ENCODE results near the gene SLC30A1. TPM values are rescaled to one million over a fixed set of nuclear protein-coding genes. Genes with fewer than 3 reads are reported as not detected.

Gene SLC30A1
- total RNA-seq (2016; rRNA removed; fragmentation: Illumina TruSeq; extraction: Trizol) (24.4 and 26.8 TPM in 2 replicates), polyA plus RNA-seq (2011; rRNA removed) (5.8 and 5.9 TPM in 2 replicates), polyA minus RNA-seq (2011; rRNA and poly(A)+ RNA removed; ENCODE audit: low replicate concordance) (9.6 and 24.6 TPM in 2 replicates), Bru-seq, nascent RNA (percentile 97 among the genes with signal in this experiment), BruChase-seq, experiment 1, labeled RNA remaining after a 6-hour chase (percentile 99 among the genes with signal in this experiment), BruChase-seq, experiment 2, labeled RNA remaining after a 2-hour chase (percentile 99 among the genes with signal in this experiment)
- total RNA-seq (2016; cell fraction: cytosol; rRNA removed; fragmentation: Illumina TruSeq; extraction: Trizol; ENCODE audit: low read depth): 3.1 and 3.8 TPM in 2 replicates
- 25.5 and 28.3 TPM in 2 replicates for total RNA-seq (2016; cell fraction: insoluble cytoplasmic fraction; rRNA removed; fragmentation: Illumina TruSeq; extraction: Trizol)
- 15.5 and 17.6 TPM in 2 replicates for total RNA-seq (2016; cell fraction: membrane; rRNA removed; fragmentation: Illumina TruSeq; extraction: Trizol)
- 49.0 and 51.0 TPM in 2 replicates for total RNA-seq (2016; cell fraction: nucleus; rRNA removed; fragmentation: Illumina TruSeq; extraction: Trizol)
- 3.5 and 4.9 TPM in 2 replicates for polyA plus RNA-seq (2011; cell fraction: cytosol; rRNA removed)
- polyA plus RNA-seq (2011; cell fraction: nucleus; rRNA removed): 4.2 and 5.1 TPM in 2 replicates
- polyA plus RNA-seq (2012): 18.3 and 19.9 TPM in 2 replicates
- polyA plus RNA-seq (2016; cell fraction: cytosol; fragmentation: Illumina TruSeq; extraction: Trizol; ENCODE audit: low read depth): 2.5 and 2.6 TPM in 2 replicates
- 19.7 and 25.1 TPM in 2 replicates for polyA plus RNA-seq (2016; cell fraction: insoluble cytoplasmic fraction; fragmentation: Illumina TruSeq; extraction: Trizol; ENCODE audit: low read depth)
- polyA plus RNA-seq (2016; cell fraction: membrane; fragmentation: Illumina TruSeq; extraction: Trizol; ENCODE audit: low read depth): 6.2 and 6.7 TPM in 2 replicates
- 53.6 and 54.2 TPM in 2 replicates for polyA plus RNA-seq (2016; cell fraction: nucleus; fragmentation: Illumina TruSeq; extraction: Trizol; ENCODE audit: insufficient read depth, low read depth)
- polyA minus RNA-seq (2011; cell fraction: cytosol; rRNA and poly(A)+ RNA removed): 10.8 and 15.0 TPM in 2 replicates
- 14.9 and 15.0 TPM in 2 replicates for polyA minus RNA-seq (2011; cell fraction: nucleus; rRNA and poly(A)+ RNA removed)
- long read RNA-seq, experiment 1, full-length matches to known transcripts: 9 of 11 reads
- long read RNA-seq, experiment 1, partial matches to known transcripts: 0 of 11 reads
- long read RNA-seq, experiment 1, other reads (novel, unspliced or antisense): 2 of 11 reads
- long read RNA-seq, experiment 2, full-length matches to known transcripts: 32 of 89 reads
- long read RNA-seq, experiment 2, partial matches to known transcripts: 0 of 89 reads
- long read RNA-seq, experiment 2, other reads (novel, unspliced or antisense): 57 of 89 reads

- ChIA-PET CTCF (ENCODE audit: low intra/inter-chr PET ratio, low total read pairs) (interaction anchor here (0.9 to 4.2 kb wide), 5 partner anchors 30 to 76 kb away, joined by 3 to 30 read pairs (median 20); no protein-coding TSS in a partner anchor), POLR2A (interaction anchor here (0.8 to 3.7 kb wide), 19 partner anchors 10 to 97 kb away, joined by 3 to 79 read pairs (median 9); partner anchors contain the start of gene NEK2)
- in situ Hi-C loops (cut with HindIII; ENCODE audit: extremely low pct_ligation_motif_present, low pct_unique_long_range_greater_than_20kb): loop anchor here (5.0 kb wide), 3 partner anchors 43 to 73 kb away; no protein-coding TSS in a partner anchor
- H3K9me3 ChIP-seq (ENCODE audit: low read length): no peaks in the 10 kb centered on the region
- DNase-seq (ENCODE audit: low spot score) (peak; percentile 93), ATAC-seq (peak; percentile 83), FAIRE-seq (peak; percentile 54)
- H3K27ac ChIP-seq (ENCODE audit: extremely low read length, insufficient read depth, low read length): peak within 1 kb of the TSS; percentile 84
- no TSS peak for BruUV-seq (replicated peaks)
- peak within 1 kb of the TSS; percentile 83 for H3K4me2 ChIP-seq (ENCODE audit: low read depth, low read length)
- H4K20me1 ChIP-seq (ENCODE audit: insufficient read depth, low read length): peaks cover 20% of the 10 kb centered on the region
- H3K27me3 ChIP-seq (ENCODE audit: control insufficient read depth in 1 of 2, insufficient read depth in 2 of 2, low read length in 2 of 2): peaks cover 0 to 2% of the 10 kb centered on the region in 2 experiments; a peak in 3 of 5 replicates
- H3K4me3 ChIP-seq (replicated peaks in 1 of 3; ENCODE audit: insufficient read depth in 1 of 3, low read depth in 2 of 3, low read length in 3 of 3): peak within 1 kb of the TSS; percentile 84 to 96 (median 87)
- H2AFZ ChIP-seq (ENCODE audit: low read length): no peak within 1 kb of the TSS
- 2% methylated on average over 8 of the region's 98 CpGs for WGBS (ENCODE audit: low lambda C conversion rate)
- H3K79me2 ChIP-seq (ENCODE audit: insufficient read depth, low read length): peaks cover 50% of the 10 kb centered on the region
- intact Hi-C loops (cut with micrococcal nuclease; ENCODE audit: unreplicated experiment): loop anchor here (1.0 to 2.0 kb wide), 2 partner anchors 24 to 64 kb away; no protein-coding TSS in a partner anchor
- H3K4me1 ChIP-seq (ENCODE audit: insufficient read depth, low read length): peaks cover 62% of the 10 kb centered on the region
- H3K9ac ChIP-seq (ENCODE audit: insufficient read depth, low read depth, low read length): peak within 1 kb of the TSS; percentile 78
- H3K36me3 ChIP-seq (replicated peaks in 1 of 2; ENCODE audit: control insufficient read depth in 1 of 2, insufficient read depth in 2 of 2, low read length in 2 of 2): peaks cover 0 to 8% of the 10 kb centered on the region in 2 experiments; a peak in 2 of 5 replicates
- TF ChIP-seq ZBTB44 (CRISPR knock-in tag; IDR thresholded peaks at IDR 0.05) (0 out of 2 replicates have a peak, but pooled peaks have one; percentile 9), ZNF614 (CRISPR knock-in tag; IDR thresholded peaks at IDR 0.05; ENCODE audit: borderline replicate concordance) (no peak), CBX2 (IDR thresholded peaks at IDR 0.05; ENCODE audit: low read depth, low read length) (no peak), CBX2 (CRISPR knock-in tag; IDR thresholded peaks at IDR 0.05; ENCODE audit: low read depth) (0 out of 2 replicates have a peak, but pooled peaks have one; percentile 11), MIXL1 (CRISPR knock-in tag; IDR thresholded peaks at IDR 0.05) (no peak), RBM22 (optimal IDR thresholded peaks at IDR 0.05; ENCODE audit: low read length) (no peak), ZNF432 (CRISPR knock-in tag; IDR thresholded peaks at IDR 0.05; ENCODE audit: borderline replicate concordance) (no peak), RCOR2 (CRISPR knock-in tag; IDR thresholded peaks at IDR 0.05) (no peak), CCAR2 (optimal IDR thresholded peaks at IDR 0.05; ENCODE audit: low read depth, low read length) (no peak), HNRNPK (IDR thresholded peaks at IDR 0.05; ENCODE audit: low read depth, low read length, poor library complexity, severe bottlenecking) (peak; percentile 42), CENPX (CRISPR knock-in tag; IDR thresholded peaks at IDR 0.05) (no peak), SALL1 (CRISPR knock-in tag; IDR thresholded peaks at IDR 0.05) (peak; percentile 61), ZNF12 (CRISPR knock-in tag; IDR thresholded peaks at IDR 0.05) (no peak), SP2 (CRISPR knock-in tag; IDR thresholded peaks at IDR 0.05) (peak; percentile 92), ATF5 (CRISPR knock-in tag; IDR thresholded peaks at IDR 0.05; ENCODE audit: low read depth) (no peak)
Measured at GRCh38 chr1:211578640-211579439, at the start of gene SLC30A1. TSS of gene SLC30A1 (minus strand) at chr1:211579161. CDS start at chr1:211578612, 549 bp downstream.

Data from HepG2 (cell line).